Heart left ventricle (tissue), 13 donors: ENCODE measurements around the gene STK24.

Experiments
- POLR2A ChIP-seq, 2 donors: fragments of 450-650 bp; IDR thresholded peaks; one replicate each; pipeline ENCODE4 v1.6.1; 2017; ENCODE audit warnings: antibody characterized with exemption in 2 of 2, mild to moderate bottlenecking in 2 of 2, moderate library complexity in 2 of 2
- TF ChIP-seq, protein P1 (sequence below), 12 donors: fragments of 200-600 bp; sonication (generic) in 4 of 12; IDR thresholded peaks; one replicate each; pipeline versions ENCODE4 v1.5.0 to v1.8.0; 2018 to 2022; ENCODE audit warnings: antibody characterized with exemption in 12 of 12, mild to moderate bottlenecking in 5 of 12
- donor health status: ischemic (EF 13 %, LVEDD 7.1; RV severe dilation, severe dysfunction).
- donor health status: DM: no; HTN: yes; CAD: no.
- donor health status: DM: no; HTN: no; CAD: no.
- donor health status: ischemic (EF 25% LVEDD 6.9; RV normal size, moderate dysfunction).
- donor health status: ischemic (EF 25% LVEDD 5.7; RV mildly dilated, moderate dysfunction).
- donor health status: ischemic (EF 35%, LVEDD 5.7; RV mildly dilated, moderate dysfunction).
- donor health status: nonischemic (EF 11% LVEDD 7.7; RV severe dilation, severe dysfunction).
- donor health status: DM: yes; HTN: yes; CAD: no.
- donor health status: PGD.
- donor health status: ischemic (EF 29% LVEDD 5.4; RV normal size, mild dysfunction).
- donor health status: nonischemic (EF 23%, LVEDD 6.1; RV moderate dilation, normal function).

DNA sequence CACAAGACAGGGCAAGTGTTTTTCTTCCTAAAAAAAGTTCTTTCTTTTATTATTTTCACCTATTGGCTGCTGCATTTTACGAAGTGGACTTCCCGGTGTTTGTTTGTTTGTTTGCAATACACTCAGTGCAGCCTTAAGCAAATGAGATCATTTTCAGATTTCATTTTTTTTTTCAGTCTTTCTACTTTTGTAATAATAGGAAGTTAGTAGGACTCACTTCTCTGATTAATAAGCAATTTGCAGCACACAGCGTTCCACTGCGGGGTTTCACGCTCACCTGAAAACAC lies 128.3 kb downstream of the STK24 start:
- TF ChIP-seq, protein P1, sequence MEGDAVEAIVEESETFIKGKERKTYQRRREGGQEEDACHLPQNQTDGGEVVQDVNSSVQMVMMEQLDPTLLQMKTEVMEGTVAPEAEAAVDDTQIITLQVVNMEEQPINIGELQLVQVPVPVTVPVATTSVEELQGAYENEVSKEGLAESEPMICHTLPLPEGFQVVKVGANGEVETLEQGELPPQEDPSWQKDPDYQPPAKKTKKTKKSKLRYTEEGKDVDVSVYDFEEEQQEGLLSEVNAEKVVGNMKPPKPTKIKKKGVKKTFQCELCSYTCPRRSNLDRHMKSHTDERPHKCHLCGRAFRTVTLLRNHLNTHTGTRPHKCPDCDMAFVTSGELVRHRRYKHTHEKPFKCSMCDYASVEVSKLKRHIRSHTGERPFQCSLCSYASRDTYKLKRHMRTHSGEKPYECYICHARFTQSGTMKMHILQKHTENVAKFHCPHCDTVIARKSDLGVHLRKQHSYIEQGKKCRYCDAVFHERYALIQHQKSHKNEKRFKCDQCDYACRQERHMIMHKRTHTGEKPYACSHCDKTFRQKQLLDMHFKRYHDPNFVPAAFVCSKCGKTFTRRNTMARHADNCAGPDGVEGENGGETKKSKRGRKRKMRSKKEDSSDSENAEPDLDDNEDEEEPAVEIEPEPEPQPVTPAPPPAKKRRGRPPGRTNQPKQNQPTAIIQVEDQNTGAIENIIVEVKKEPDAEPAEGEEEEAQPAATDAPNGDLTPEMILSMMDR (IDR thresholded peaks at IDR 0.05), result no peak
- no peak for TF ChIP-seq POLR2A (IDR thresholded peaks at IDR 0.05)
